Measurements from ENCODE around the gene MCM3AP.
"Not testable (repeated sequence)": the region's sequence is repeated elsewhere in the genome, so short reads cannot be mapped to it uniquely, and the experiment has no call there.

The MCM3AP gene

DNA sequence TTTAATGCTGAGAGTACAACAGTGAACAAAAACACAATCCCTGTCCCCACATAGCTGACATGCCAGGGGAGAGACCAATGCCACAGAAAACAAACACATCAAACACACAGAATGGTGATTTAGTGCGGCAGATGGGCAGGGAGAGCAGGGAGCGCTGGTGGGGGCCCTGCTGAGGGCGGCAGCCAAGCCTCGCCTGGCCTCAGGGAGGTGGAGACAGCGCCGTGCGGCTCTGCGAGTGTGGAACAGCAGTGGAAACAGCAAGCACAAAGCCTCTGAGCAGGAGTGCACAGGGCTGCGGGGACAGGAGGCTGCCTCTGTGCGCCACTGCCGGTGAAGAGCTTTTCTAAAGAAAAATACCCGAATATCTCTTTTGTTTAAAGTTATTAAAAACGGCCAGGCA is 17.0 kb downstream of the MCM3AP start:
- no peak for DNase-seq

DNA sequence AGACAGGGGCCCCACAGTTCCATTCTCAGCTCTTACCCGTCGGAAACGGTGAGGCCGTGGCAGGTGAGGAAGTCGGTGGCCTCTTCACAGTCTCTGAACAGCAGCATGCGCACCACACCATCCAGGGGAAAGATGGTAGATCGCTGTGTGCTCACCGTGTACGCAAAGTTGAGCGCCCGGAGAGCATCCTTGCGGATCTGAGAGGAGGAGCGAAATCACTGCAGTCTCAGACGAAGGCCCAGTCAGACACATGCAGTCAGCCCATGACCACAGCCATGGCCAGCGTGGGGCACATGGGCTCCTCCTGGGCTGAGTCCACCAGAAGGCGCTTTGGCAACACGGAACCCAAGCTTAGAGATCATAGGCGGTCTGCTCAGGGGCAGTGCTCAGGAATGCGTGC is 18.5 kb downstream of the MCM3AP start:
- no peak for DNase-seq

DNA sequence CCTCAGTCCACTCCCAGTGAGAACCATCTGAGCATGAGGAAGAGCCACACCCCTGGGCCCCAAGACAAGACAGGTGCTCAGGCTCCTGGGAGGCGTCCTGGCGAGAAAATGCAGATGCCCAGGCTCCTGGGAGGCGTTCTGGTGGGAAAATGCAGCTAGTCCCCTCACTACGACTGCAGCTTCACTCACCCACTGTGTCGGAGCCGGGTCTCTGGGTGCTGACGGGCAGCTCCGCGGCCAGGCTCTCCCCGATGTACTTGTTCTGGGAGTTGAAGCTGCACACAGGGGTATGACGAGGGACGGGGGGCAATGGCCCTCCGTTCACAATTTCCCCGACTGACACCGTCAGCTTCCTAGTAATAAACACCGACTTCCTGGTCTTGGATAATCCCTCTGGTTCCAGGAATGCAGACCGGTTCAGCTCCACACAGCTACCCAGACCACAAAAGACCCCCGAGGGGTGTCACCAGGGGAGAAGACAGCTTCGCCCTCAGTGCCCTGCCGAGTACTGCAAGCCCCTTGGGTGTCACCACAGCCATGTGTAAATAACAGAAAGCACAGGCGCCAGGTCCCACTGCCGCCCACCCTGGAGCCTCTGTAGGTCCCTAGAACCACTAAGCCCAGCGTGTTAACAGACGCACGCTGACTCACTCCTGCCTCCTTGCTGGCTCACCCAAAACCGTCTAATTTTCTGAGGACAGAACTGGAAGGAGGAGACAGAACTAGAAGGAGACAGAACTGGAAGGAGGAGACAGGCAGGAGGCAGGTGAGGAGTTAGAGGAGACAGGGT is 19.5 kb downstream of the MCM3AP start:
- no peak for DNase-seq

- no peak for DNase-seq
Measured at GRCh38 chr21:46264690-46265144, 20.7 kb downstream of the MCM3AP start.

DNA sequence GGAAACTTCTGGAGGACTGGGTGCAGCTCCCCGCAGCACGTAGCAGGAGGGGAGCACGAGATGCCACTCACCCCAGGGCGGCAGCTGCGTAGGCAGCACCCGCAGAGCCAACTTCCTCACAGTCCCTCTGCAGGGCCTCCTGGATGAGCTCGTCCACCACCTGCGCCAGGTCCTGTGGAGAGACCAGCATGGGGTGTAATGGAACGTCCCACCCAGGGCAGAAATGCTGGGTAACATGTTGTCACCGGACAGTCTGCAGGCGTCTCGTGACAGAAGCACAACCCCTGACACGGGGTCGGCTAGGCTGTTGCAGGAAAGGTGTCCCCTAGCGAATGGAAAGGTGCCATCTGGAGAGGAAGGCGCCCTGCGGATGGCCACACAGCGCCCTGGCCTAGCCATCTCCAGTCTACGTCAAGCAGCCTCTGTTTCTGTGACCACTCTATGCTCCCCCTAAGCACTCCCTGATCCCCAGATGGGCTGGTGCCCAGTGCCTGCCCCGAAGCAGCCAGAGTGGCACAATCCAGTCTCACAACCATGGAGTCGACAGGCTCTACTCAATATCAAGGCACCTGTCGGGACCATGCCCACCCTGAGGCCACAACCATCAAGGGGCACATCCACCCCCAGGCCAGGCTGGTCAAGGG is 21.2 kb downstream of the MCM3AP start:
- no peak for DNase-seq

DNA sequence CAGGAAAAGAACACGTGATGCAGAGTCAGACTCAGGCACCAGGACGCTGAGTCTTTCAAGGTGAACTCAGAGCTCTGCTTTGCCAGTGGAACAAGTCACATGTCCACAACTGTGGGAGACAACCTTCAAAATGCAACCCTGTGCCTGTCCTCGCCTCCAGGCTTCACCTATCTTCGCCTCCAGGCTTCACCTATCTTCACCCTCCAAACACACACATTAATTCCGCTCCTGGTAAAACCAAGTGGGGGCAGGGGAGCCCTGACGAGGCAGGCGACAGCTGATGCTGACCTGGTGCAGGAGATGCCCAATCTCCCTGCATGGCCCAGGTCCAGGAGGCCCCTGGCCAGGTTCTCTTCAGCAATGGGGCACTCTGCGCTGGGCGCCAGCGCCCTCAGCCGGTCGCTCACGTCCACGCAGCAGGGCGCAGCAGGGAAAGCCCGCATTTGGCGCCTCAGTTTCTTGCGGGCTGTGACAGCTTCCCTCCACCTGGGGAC is 28.9 kb downstream of the MCM3AP start:
- DNase-seq: no peak

- no peak for DNase-seq
Measured at GRCh38 chr21:46255758-46256337, 29.6 kb downstream of the MCM3AP start.

DNA sequence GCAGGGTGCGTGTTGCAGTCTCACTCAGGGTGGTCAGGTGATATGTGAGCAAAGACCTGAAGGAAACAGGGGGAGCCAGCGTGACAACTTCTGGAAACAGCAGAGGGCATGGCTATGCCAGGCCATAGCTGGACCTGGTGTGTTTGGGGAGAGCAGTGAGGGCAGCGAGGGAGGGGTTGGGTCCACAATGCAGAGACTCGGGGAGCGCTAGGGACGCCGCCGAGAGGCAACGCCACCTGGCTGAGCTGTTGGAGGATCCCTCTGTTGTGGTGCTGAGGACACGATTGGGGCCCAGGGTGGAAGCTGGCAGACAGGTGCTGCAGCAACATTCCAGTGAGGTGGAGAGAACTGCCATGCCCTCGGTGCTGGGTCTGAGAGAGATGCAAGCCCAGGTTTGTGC is 30.2 kb downstream of the MCM3AP start:
- DNase-seq: no peak

GRCh38 chr21:46254208-46254975 is 31.0 kb downstream of the MCM3AP start:
- DNase-seq: no peak

DNA sequence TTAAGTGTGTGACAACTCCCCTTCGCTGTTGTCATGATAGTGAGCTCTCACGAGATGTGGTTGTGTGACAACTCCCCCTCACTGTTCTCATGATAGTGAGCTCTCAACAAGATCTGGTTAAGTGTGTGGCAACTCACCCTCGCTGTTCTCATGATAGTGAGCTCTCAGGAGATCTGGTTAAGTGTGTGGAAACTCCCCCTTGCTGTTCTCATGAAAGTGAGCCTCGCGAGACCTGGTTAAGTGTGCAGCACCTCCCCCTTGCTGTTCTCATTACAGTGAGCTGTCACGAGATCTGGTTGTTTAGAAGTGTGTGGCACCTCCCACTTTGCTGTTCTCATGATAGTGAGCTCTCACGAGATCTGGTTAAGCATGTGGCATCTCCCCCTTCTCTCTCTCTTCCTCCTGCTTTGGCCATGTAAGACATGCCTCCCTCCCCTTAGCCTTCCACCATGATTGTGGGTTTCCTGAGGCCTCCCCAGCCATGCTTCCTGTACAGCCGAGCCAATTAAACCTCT is 31.7 kb downstream of the MCM3AP start:
- peak; percentile 64 for DNase-seq

DNA sequence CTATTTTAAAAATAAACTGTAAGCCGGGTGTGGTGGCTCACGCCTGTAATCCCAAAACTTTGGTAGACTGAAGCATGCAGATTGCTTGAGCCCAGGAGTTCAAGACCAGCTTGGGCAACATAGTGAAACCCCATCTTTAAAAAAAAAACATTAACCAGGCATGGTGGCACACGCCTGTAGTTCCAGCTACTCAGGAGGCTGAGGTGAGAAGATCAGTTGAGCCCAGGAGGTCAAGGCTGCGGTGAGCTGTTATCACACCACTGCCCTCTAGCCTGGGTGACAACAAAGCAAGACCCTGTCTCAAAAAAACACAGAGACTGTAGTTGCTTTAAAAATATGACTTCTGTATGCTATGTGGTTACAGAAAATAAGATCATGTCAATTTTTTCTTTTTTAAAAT is 32.6 kb downstream of the MCM3AP start:
- DNase-seq: no peak

- no peak for DNase-seq
Measured at GRCh38 chr21:46250146-46250725, 35.2 kb downstream of the MCM3AP start.

GRCh38 chr21:46248827-46249226 is 36.6 kb downstream of the MCM3AP start:
- no peak for DNase-seq

DNA sequence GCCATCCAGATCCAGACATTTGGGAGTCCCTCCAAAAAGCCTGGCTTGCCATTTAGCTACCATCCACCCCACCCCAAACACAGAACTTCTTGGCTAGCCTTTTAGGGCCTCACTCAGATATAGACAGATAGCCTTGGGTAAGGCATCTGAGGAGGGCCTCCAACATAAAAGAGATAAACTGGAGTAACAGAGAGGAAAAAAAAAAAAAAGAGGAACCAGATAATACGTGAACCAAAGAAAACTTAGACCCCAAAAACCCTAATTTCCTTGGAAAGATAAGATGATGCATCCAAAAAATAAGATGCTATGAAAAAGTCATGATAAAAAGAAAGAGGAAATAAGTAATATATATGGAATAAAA is 37.0 kb downstream of the MCM3AP start:
- no peak for DNase-seq

- no peak for DNase-seq
Measured at GRCh38 chr21:46247699-46248421, 37.6 kb downstream of the MCM3AP start.

DNA sequence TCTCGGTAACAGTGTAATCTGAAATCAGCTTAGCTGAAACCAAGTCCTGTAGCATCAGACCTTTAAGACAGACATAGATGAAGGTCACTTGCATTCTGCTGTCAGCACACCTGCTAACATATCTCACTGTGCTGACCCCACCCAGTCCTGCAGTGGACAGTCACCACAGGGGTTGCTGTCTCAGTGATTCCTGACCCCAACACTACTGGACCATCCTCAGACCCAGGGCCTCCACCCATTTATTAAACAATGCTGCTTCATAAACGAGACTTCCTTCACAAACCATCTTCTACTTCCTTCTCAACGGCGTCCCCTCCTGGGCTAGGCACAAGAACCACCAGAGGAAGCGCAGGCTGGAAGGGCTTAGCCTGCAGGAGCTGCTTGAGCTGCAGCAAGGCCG is 39.1 kb downstream of the MCM3AP start:
- no peak for DNase-seq

DNA sequence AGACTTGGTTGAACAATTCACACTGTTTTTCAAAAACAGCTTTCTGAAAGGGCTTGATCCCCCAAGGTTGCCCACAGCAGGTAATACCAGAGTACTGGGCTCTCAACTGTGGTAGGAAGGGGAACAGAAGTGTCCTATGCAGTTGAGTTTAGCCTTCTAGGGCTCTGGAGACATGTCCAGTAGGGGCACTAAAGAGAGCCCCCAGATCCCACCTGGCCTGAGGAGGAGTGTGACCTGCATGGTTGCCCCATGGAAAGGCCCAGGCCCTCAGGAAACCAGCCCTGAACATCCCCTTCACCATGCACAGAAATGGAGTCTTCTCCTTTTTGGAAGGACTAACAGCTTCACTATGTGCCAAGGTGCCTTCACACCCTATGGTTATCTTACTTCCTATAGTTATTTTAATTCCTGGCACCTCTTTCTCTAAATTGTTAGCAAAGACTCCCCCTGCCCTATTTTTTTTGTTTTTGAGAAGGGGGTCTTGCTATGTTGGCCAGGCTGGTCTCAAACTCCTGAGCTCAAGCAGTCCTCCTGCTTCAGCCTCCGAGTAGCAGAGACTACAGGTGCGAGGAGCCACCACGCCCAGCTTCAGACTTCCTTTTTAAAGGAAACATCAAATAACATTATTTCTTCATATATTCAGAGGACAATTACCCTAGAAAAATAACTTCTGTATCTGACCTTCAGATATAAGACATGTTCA is 40.0 kb downstream of the MCM3AP start:
- DNase-seq: no peak

DNA sequence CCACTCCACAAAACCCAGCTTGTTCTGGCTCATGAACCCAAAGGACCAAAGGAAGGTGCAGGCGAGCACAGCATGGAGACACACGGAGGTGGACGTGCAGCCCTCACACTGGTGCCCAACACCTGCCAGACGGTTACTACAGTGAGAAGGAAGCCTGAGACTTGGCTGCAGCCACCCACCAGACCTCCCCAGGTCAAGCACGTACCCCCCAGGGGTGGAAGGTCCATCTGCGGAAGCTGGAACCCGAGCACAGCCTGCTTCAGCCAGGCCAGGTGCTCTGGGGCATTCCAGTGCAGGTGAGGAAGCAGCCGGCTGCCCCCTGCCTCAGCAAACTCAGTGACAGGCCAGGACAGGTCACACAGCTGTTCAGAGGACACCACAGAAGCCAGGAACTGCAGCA is 40.8 kb downstream of the MCM3AP start:
- DNase-seq: no peak

GRCh38 chr21:46243960-46244361 is 41.5 kb downstream of the MCM3AP start:
- DNase-seq: no peak

DNA sequence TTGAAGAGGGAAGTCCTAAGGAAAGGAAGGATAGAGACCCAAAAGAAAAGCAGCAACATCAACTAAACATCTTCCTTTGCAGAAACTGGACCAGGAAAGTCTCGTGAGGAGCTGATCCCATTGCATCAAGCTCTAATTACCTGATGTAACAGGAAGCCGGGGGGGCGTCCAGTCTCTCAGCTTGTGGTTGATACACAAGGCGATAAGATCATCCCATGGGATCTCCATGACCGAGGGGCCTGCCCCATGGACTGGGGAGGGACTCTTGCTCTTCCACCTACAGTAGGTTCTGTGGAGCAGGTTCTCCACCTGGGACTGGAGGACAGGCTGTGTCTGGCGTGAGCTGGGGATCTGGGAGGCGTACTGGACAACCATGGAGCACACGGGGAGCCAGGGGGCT is 42.1 kb downstream of the MCM3AP start:
- DNase-seq: no peak

DNA sequence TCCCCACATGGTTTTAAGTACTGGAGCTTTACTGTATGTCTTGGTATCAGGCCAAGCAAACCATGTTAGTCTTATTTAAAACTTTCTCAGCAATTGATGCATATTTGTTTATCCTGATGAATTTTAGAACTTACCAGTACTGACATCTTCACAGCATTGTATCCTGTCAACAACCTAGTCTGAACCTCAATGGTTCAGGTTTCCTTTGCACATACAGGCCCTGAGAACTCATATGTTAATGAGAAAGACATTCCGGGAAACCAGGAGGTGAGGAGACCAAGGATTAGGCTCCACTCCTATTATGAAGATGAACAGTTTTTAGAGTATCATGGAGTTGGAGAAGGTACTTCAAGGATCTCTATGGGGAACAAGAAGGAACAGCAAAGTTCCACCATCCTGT is 43.8 kb downstream of the MCM3AP start:
- not testable (repeated sequence) for DNase-seq
